Activated naive CD4-positive, alpha-beta T cell treated with anti-CD3 and anti-CD28 coated beads, Interleukin-2, amount 50 U/mL, for 16 hours (primary cell): ENCODE data around the gene MRPL47.
"Not testable (repeated sequence)": the region's sequence is repeated elsewhere in the genome, so short reads cannot be mapped to it uniquely, and the experiment has no call there.

Experiments
- DNase-seq: peaks from one replicate; pipeline ENCODE4 v3.0.0-alpha.2; 2020

The MRPL47 gene

DNA sequence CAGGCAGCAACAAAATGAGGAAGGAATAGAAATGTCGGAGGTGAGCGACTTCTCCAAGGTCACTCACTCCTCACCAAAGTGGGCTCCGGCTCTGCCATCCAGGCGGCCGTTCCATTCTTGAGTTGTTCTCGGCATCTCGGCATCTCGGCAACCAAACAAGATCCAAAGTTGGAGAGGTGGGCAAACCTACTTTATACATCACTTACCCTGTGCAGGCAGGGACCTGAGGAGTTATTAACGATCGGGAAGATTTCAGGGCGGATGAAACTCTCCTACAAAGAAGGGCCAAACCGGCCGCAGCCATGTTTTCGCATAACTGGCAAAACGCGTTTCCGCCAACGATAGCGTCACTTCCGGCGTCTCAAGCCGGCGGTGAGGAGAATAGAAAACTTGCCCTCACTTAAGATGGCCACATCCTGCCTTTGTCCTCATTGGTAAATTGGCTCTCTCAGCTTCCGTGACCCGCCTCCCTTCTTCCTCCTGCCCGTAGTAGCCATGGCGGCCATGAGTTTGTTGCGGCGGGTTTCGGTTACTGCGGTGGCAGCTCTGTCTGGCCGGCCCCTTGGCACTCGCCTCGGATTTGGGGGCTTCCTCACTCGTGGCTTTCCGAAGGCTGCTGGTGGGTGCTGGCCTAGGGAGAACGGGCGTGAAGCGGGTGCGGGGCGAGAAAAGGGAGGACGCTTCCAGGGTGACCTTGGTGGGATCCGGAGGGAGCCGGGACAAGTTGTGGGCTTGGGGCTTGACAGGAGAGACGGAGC lies at the start of gene MRPL47, which contains the start of gene NDUFB5:
TSS of gene MRPL47 (minus strand) at position 318 of the 758 bp plus-strand sequence. CDS start at position 304, 14 bp downstream.
TSS of gene NDUFB5 (plus strand) at position 474 of the 758 bp plus-strand sequence. CDS start at position 496, 22 bp downstream.
- DNase-seq, result peak; percentile 91

DNA sequence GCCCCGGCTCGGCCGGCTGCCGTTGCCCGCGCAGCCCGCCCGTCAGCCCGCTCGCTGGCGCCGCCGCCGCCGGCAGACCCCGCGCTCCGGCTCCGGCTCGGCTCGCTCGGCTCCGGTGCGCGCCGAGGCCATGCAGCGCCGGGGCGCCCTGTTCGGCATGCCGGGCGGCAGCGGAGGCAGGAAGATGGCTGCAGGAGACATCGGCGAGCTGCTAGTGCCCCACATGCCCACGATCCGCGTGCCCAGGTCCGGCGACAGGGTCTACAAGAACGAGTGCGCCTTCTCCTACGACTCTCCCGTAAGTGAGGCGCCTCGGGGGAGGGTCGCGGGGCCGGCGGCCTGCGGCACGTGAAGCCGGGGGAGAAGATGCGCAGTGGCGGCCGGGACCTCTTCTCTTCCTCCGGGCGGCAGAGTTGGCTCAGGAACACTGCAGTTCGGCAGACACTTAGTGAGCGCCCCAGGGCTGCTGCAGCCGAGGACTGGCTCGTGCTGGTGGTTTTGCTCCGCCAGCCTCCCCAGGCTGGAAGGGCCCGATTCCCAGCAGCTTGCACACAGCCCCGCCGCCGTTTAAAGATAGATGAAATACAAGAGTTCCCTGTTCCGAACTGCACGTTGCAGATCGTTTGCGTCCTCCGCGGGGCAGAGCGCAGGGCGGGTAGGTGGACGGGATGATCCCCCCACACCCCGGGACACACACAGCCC lies 48.8 kb upstream of the MRPL47 start:
- peak; percentile 70 for DNase-seq

GRCh38 chr3:179652447-179653095 lies 48.1 kb upstream of the MRPL47 start, which contains the start of gene USP13:
Gene USP13 (plus strand): TSS chr3:179653040. CDS start chr3:179653226, 186 bp downstream.
- DNase-seq, result peak; percentile 63

DNA sequence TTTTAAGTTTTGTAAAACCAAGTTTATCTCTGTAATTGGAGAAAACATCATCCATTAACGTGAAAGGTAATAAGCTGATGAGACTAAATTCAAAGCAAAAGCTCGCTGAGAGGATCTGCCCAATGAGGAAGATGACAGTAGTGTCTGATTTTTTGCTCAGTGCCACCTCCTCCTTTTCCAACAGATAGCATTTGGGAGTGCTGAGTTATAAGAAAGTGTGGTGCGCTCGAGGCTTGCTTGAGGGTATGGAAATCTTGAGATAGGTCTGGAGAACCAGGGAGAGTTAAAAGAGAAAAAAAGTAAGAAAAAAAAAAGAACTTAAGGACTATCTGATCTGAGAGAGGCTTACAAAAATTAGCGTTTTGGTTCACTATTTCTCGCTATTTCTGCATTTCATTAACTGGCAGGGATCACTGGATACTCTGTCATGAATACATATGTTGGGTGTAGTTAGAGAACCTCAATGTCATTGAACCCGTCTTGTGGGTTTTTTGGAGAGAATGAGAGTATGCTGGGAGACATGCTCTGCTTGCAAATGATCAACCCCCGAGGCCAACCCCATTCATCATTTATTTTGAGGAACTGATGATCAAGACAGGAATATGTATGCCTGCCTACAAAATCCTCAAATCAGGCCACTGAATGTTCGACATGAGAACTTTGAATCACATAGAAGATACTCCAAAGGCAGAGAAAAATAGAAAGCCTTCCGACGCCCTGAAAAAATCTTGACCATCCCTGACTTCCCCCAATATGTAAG lies 47.4 kb upstream of the MRPL47 start:
- DNase-seq, result no peak

GRCh38 chr3:179646177-179646576 lies 41.7 kb upstream of the MRPL47 start:
- DNase-seq, result no peak

GRCh38 chr3:179643837-179644236 lies 39.4 kb upstream of the MRPL47 start:
- not testable (repeated sequence) for DNase-seq

GRCh38 chr3:179642871-179643270 lies 38.4 kb upstream of the MRPL47 start:
- DNase-seq, result no peak

- no peak for DNase-seq
Observed at GRCh38 chr3:179640469-179640868, 36.0 kb upstream of the MRPL47 start.

- DNase-seq, result no peak
Observed at GRCh38 chr3:179630753-179631451, 26.5 kb upstream of the MRPL47 start.

- no peak for DNase-seq
Observed at GRCh38 chr3:179624451-179624850, 20.0 kb upstream of the MRPL47 start.

GRCh38 chr3:179622023-179622422 lies 17.6 kb upstream of the MRPL47 start:
- DNase-seq, result no peak

DNA sequence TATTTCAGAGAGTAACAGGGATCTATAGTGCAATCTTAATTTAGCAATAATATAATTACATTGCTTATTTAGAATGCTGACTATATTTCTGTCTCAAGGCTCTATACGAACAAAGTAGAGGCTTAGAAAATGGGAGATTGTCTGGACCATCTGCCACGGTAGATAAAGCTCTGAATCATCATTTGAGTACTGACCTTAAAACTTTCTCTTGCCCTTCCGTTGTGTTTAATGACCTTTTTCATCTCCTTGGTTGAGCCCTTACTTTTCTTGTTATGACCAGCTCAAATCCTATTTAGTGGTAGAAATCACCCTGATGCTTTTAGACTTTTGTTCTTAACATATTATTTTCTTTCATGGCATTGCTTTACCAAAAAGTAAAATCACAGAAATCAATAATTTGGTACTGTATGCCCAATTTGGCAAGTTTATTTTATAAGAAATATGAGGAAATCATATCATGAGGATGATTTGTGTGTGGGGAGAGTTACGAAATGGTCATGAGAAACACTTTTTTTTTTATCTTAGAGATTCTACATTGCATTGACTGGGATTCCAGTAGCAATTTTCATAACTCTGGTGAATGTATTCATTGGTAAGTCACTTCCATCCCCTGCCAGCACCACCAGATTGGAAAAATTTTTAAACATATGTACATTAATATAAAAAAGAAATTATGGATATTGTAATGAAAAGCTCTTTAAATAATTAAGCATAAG lies 11.2 kb upstream of the MRPL47 start:
- DNase-seq, result no peak

DNA sequence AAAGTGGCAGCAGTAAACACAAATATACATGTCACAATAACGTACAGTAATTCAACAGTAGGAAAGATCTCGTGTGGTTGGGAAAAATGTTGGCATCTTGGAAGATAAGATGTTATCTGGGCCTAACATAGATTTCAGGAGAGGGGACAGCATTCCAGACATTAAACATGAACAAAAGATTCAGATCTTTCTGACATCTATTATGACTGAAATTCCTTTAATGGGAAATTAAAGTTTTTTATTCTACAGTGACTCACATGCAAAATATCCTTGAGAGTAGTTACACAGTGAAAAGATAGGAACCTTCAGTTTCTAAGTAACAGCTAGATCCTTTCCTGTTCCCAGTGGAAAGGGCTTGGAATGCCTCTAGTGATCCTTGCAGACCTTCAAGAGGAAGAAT lies 9.4 kb upstream of the MRPL47 start:
- DNase-seq, result no peak

GRCh38 chr3:179610066-179610465 lies 5.6 kb upstream of the MRPL47 start:
- no peak for DNase-seq

DNA sequence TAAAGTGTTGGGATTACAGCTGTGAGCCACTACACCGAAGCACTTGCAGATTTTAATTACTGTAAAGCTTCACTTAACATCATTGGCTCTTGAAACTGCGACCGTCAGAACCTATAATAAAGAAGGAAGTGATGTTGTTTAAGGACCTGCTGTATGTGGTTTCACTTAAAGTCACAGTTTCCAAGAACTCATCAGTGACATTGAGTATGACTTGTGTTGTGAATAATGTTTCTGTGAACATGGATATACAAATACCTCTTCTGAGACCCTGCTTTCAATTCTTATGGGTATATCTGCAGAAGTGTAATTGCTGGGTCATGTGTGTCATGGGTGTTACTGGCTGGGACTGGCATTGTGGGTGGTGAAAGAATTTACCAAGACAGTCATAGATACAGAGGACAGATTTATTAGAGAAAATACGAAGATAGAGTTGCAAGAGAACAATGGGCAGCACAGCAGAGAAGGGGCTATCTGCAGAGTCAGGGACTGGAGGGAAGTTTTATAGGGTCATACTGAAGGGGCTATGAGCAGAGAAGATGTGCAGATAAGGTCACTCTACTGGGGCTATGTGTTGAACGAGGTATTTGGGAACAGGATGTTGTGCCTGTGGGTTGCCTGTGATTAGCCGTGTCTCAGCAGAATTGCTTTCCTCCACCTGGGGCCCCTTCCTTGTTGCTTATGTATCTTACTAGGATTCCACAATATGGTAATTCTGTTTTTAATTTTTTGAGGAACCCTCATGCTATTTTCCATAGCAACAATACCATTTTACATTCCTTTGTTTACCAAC lies 4.7 kb upstream of the MRPL47 start:
- DNase-seq, result no peak

- DNase-seq, result no peak
Observed at GRCh38 chr3:179606534-179607085, 2.2 kb upstream of the MRPL47 start.

DNA sequence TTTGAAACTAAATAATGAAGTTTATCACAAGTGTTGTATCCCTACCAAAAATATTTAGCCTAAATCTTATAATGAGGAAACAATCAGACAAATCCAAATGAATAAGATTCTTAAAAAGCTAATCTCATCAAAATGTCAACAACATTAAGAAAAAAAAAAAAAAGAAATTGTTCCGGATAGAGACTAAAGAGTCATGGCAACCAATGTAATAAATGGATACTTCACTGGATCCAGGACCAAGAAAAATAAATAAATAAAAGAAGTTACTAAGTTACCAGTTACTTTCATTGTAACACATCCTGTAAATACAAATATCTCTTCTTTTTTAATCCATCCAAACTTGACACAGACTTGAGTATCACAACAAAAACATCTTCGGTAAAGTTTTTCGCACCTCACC lies 607 bp downstream of the MRPL47 start:
- DNase-seq, result no peak

DNA sequence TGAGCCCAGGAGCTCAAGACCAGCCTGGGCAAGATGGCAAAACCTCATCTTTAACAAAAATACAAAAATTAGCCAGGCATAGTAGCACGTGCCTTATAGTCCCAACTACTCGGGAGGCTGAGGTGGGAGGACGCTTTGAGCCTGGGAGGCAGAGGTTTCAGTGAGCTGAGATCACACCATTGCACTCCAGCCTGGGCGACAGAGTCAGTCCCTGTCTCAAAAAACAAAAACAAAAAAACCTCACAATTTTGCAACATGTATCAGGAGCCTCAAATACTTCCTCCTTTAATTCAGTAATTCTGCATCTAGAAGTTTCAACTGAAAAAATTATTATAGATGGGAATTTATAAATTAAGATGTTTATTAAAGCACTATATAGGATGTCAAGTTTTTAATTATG lies 1.1 kb downstream of the MRPL47 start:
- no peak for DNase-seq

- DNase-seq, result no peak
Observed at GRCh38 chr3:179599531-179599930, 4.9 kb downstream of the MRPL47 start.

- DNase-seq, result no peak
Observed at GRCh38 chr3:179591313-179591712, 13.1 kb downstream of the MRPL47 start.
